SK-N-SH (cell line): ENCODE results near the gene ZNF438. TPM values are rescaled to one million over a fixed set of nuclear protein-coding genes. Genes with fewer than 3 reads are reported as not detected.
"Not testable (repeated sequence)": the region's sequence is repeated elsewhere in the genome, so short reads cannot be mapped to it uniquely, and the experiment has no call there.

Source experiments
- CTCF ChIA-PET: fragments of 300-600, 350-600 bp; formaldehyde crosslinking; extraction: SDS; loops from one replicate; lab custom pipeline; 2021; lab: Yijun Ruan, JAX
- POLR2A ChIA-PET: fragments of 350-600 bp; sonication (Branson Sonifier 250); formaldehyde crosslinking; extraction: SDS; loops from one replicate; lab custom pipeline; 2020; ENCODE audit warnings: antibody characterized with exemption, inconsistent platforms; lab: Yijun Ruan, JAX
- DNase-seq: peaks from one replicate; pipeline ENCODE4 v3.0.0; 2012
- H2AFZ ChIP-seq: fragments of 200-600 bp; sonication (generic); 2 replicates; pipeline ENCODE4 v1.8.1; 2016; ENCODE audit warnings: antibody characterized with exemption, mild to moderate bottlenecking, low read depth
- H3F3A ChIP-seq: fragments of 200-600 bp; sonication (generic); replicated peaks from 2 replicates; pipeline ENCODE3; 2016; ENCODE audit warnings: antibody characterized with exemption, mild to moderate bottlenecking; ENCODE audit not compliant: insufficient read depth
- H3K27ac ChIP-seq, 2 experiments: fragments of 200-500 bp in 1 of 2; fragments of 200-600 bp in 1 of 2; sonication (Bioruptor generic) in 1 of 2; sonication (generic), shearing (Covaris generic) in 1 of 2; 2 replicates each; pipeline versions ENCODE4 v1.5.1 to v1.6.1; 2014 to 2016; ENCODE audit warnings: low read depth in 2 of 2, inconsistent platforms in 1 of 2, low read length in 1 of 2, mild to moderate bottlenecking in 1 of 2, mixed read lengths in 1 of 2
- H3K27me3 ChIP-seq: fragments of 200-600 bp; sonication (generic), shearing (Covaris generic); 2 replicates; pipeline ENCODE4 v1.6.1; 2016; ENCODE audit warnings: mixed run types; ENCODE audit not compliant: insufficient read depth
- H3K36me3 ChIP-seq, 2 experiments: fragments of 200-500 bp in 1 of 2; fragments of 200-600 bp in 1 of 2; sonication (Bioruptor generic) in 1 of 2; sonication (generic) in 1 of 2; replicated peaks in 1 of 2; 2 replicates each; pipeline versions ENCODE3 to v1.5.1; 2014 to 2016; ENCODE audit warnings: low read length in 1 of 2, mild to moderate bottlenecking in 1 of 2; ENCODE audit not compliant: insufficient read depth in 2 of 2, control insufficient read depth in 1 of 2
- H3K4me1 ChIP-seq, 2 experiments: fragments of 200-500 bp in 1 of 2; fragments of 200-600 bp in 1 of 2; sonication (Bioruptor generic) in 1 of 2; sonication (generic), shearing (Covaris generic) in 1 of 2; 2 replicates each; pipeline versions ENCODE4 v1.5.1 to v1.6.1; 2014 to 2016; ENCODE audit warnings: low read depth in 1 of 2, low read length in 1 of 2, mixed run types in 1 of 2; ENCODE audit not compliant: insufficient read depth in 2 of 2, control insufficient read depth in 1 of 2
- H3K4me2 ChIP-seq: fragments of 200-600 bp; sonication (generic), shearing (Covaris generic); 2 replicates; pipeline ENCODE4 v1.6.1; 2017; ENCODE audit warnings: mixed run types
- H3K4me3 ChIP-seq, 2 experiments: fragments of 200-500 bp in 1 of 2; fragments of 200-600 bp in 1 of 2; sonication (Bioruptor generic) in 1 of 2; sonication (generic), shearing (Covaris generic) in 1 of 2; 2 replicates each; pipeline versions ENCODE4 v1.5.1 to v1.8.1; 2014 to 2016; ENCODE audit warnings: low read depth in 2 of 2, inconsistent platforms in 1 of 2, low read length in 1 of 2, mild to moderate bottlenecking in 1 of 2, mixed read lengths in 1 of 2, moderate library complexity in 1 of 2
- H3K79me2 ChIP-seq: fragments of 200-600 bp; sonication (generic); 2 replicates; pipeline ENCODE4 v1.8.1; 2017; ENCODE audit warnings: mild to moderate bottlenecking; ENCODE audit not compliant: insufficient read depth
- H3K9ac ChIP-seq: fragments of 200-600 bp; sonication (generic); 2 replicates; pipeline ENCODE4 v1.6.1; 2017; ENCODE audit warnings: mixed run types
- H3K9me2 ChIP-seq: fragments of 200-600 bp; sonication (generic); 2 replicates; pipeline ENCODE4 v1.6.1; 2017; ENCODE audit warnings: mixed run types
- H3K9me3 ChIP-seq: fragments of 200-600 bp; sonication (generic); 2 replicates; pipeline ENCODE4 v1.6.1; 2017; ENCODE audit warnings: mixed run types, mild to moderate bottlenecking, moderate library complexity
- H4K20me1 ChIP-seq: fragments of 200-600 bp; sonication (generic); 2 replicates; pipeline ENCODE4 v1.6.1; 2017; ENCODE audit warnings: mild to moderate bottlenecking, mixed run types; ENCODE audit not compliant: insufficient read depth
- CHD2 ChIP-seq: fragments of 150-350 bp; IDR thresholded peaks from 2 replicates; pipeline ENCODE4 v1.6.1; 2018; ENCODE audit warnings: low read length; ENCODE audit not compliant: partially characterized antibody
- ELF1 ChIP-seq: IDR thresholded peaks from 2 replicates; pipeline ENCODE4 v1.4.0; 2012
- EZH2phosphoT487 ChIP-seq: fragments of 200-600 bp; sonication (generic); IDR thresholded peaks from 2 replicates; pipeline ENCODE4 v1.6.1; 2017; ENCODE audit warnings: low read depth, mixed run types, mild to moderate bottlenecking, antibody characterized with exemption, moderate library complexity, borderline replicate concordance
- FOSL2 ChIP-seq: IDR thresholded peaks from 2 replicates; pipeline ENCODE4 v1.4.0; 2012; ENCODE audit warnings: low read depth, mild to moderate bottlenecking, moderate library complexity, borderline replicate concordance
- GABPA ChIP-seq: IDR thresholded peaks from 2 replicates; pipeline ENCODE4 v1.4.0; 2012; ENCODE audit warnings: low read depth, mild to moderate bottlenecking
- GATA2 ChIP-seq: sonication (generic); formaldehyde crosslinking; IDR thresholded peaks from 2 replicates; pipeline ENCODE4 v1.5.0; 2020; ENCODE audit warnings: mild to moderate bottlenecking, missing genetic modification reagents
- JUND ChIP-seq: IDR thresholded peaks from 2 replicates; pipeline ENCODE4 v1.4.0; 2012
- MEF2A ChIP-seq: IDR thresholded peaks from 2 replicates; pipeline ENCODE4 v1.4.0; 2012; ENCODE audit warnings: low read depth, borderline replicate concordance
- NRF1 ChIP-seq: IDR thresholded peaks from 2 replicates; pipeline ENCODE4 v1.6.1; 2012; ENCODE audit warnings: low read depth, mild to moderate bottlenecking, low read length
- WGBS: methylation state at CpG from one replicate; pipeline ENCODE4 v1.1.6; 2017; ENCODE audit warnings: low lambda C conversion rate; 5-methylcytosine and 5-hydroxymethylcytosine counted together
- polyA plus RNA-seq, 3 experiments: library from polyadenylated mRNA; depleted of rRNA; stranded (reverse); fragments of >200 nt; gene quantifications; 2 replicates each; pipeline ENCODE4 v1.2.3, GENCODE V29; 2012
- TF ChIP-seq, protein P1 (sequence below): IDR thresholded peaks from 2 replicates; pipeline ENCODE4 v1.4.0; 2012; ENCODE audit warnings: low read depth
- TF ChIP-seq, protein P2 (sequence below): IDR thresholded peaks from 2 replicates; pipeline ENCODE4; 2012
- TF ChIP-seq, protein P3 (sequence below): IDR thresholded peaks from 2 replicates; pipeline ENCODE4 v1.6.1; 2012; ENCODE audit warnings: mild to moderate bottlenecking, low read depth, low read length, moderate library complexity

The ZNF438 gene
- polyA plus RNA-seq, 1 of the 3 experiments (the other 2 are of a cell fraction), result 2.1 TPM

DNA sequence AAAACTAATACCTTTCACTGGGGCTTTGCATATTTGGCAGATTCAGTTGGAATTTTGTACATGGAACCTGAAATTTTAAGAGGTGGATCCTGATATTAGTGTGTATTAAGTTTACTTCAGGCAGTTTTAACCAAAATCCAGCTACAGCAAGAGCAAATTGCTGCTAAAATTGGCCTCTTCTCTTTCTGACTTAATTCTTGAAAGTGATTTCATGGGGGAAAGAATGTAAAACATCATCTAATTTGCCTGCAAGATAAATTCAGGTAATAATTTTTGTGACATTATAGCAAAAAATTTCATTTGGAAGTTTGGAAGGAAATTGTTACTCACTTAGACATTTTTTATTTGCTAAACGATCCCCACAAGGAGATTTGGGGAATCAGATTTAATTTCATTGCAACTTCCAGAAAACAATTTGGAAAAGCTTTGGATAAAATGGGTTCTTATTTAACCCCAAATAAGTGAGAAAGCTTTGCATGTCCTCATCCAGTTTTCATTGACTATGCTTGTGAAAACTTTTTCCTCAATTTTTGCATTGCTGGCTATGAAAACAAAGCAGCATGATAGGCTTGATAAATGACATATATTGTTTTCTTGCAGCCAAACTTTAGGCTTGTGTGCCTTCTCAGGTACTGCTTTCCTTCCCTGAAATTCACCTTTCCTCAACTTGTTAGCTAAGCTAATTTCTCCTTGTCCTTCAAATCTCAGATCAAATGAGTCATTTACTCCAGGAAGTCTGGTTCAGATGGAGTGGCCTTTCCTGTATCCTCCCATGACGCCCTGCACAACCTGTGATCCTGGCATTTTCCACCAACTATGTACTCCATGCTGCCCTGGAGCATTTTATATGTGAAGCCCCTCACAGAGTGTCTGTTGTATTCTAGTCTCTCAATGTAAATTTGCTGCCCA is 27.4 kb upstream of the ZNF438 start:
- CTCF ChIA-PET, result no interaction called here

DNA sequence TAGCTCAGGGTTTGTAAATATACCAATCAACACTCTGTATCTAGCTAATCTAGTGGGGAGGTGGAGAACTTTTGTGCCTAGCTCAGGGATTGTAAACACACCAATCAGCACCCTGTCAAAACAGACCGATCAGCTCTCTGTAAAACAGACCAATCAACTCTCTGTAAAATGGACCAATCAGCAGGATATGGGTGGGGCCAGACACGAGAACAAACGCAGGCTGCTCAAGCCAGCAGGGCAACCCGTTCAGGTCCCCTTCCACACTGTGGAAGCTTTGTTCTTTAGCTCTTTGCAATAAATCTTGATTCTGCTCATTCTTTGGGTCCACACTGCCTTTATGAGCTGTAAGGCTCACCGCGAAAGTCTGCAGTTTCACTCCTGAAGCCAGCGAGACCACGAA is 25.0 kb upstream of the ZNF438 start:
- POLR2A ChIA-PET, H4K20me1 ChIP-seq, H3K4me2 ChIP-seq, H3K9ac ChIP-seq, H3K27me3 ChIP-seq, H2AFZ ChIP-seq, CTCF ChIA-PET, H3F3A ChIP-seq, H3K36me3 ChIP-seq, H3K4me1 ChIP-seq, H3K27ac ChIP-seq, H3K4me3 ChIP-seq, H3K9me2 ChIP-seq, H3K79me2 ChIP-seq, H3K9me3 ChIP-seq, DNase-seq: not testable (repeated sequence)
- WGBS, result 87% methylated on average over 8 of the region's 8 CpGs

More for the DNA sequence above, 27.4 kb upstream of the ZNF438 start:
- Histone ChIP-seq H3F3A (no peaks in the 10 kb centered on the region), H3K4me1 (peaks cover 3 to 4% of the 10 kb centered on the region in 2 experiments; a peak in 2 of 4 replicates), H3K36me3 (no peaks in the 10 kb centered on the region), H4K20me1 (no peaks in the 10 kb centered on the region), H3K9me2 (no peaks in the 10 kb centered on the region), H3K27me3 (no peaks in the 10 kb centered on the region), H3K27ac (peak overlapping the region in 1 of 2 experiments; percentile 33; a peak in 2 of 4 replicates), H3K79me2 (no peaks in the 10 kb centered on the region), H3K4me3 (no peak overlapping the region), H2AFZ (peak overlapping the region; percentile 80; the same call in 1 of the 2 replicates), H3K9me3 (no peaks in the 10 kb centered on the region), H3K4me2 (no peak overlapping the region), H3K9ac (no peak overlapping the region)
- TF ChIP-seq ELF1 (no peak), CHD2 (no peak)
- TF ChIP-seq, protein P1, sequence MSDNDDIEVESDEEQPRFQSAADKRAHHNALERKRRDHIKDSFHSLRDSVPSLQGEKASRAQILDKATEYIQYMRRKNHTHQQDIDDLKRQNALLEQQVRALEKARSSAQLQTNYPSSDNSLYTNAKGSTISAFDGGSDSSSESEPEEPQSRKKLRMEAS, result no peak
- TF ChIP-seq, protein P2, sequence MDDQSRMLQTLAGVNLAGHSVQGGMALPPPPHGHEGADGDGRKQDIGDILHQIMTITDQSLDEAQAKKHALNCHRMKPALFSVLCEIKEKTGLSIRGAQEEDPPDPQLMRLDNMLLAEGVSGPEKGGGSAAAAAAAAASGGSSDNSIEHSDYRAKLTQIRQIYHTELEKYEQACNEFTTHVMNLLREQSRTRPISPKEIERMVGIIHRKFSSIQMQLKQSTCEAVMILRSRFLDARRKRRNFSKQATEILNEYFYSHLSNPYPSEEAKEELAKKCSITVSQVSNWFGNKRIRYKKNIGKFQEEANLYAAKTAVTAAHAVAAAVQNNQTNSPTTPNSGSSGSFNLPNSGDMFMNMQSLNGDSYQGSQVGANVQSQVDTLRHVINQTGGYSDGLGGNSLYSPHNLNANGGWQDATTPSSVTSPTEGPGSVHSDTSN, result 0 out of 2 replicates have a peak, but pooled peaks have one; percentile 11
- WGBS, result 26% methylated on average over 2 of the region's 2 CpGs
- DNase-seq, result no peak
- POLR2A ChIA-PET, result no interaction called here

DNA sequence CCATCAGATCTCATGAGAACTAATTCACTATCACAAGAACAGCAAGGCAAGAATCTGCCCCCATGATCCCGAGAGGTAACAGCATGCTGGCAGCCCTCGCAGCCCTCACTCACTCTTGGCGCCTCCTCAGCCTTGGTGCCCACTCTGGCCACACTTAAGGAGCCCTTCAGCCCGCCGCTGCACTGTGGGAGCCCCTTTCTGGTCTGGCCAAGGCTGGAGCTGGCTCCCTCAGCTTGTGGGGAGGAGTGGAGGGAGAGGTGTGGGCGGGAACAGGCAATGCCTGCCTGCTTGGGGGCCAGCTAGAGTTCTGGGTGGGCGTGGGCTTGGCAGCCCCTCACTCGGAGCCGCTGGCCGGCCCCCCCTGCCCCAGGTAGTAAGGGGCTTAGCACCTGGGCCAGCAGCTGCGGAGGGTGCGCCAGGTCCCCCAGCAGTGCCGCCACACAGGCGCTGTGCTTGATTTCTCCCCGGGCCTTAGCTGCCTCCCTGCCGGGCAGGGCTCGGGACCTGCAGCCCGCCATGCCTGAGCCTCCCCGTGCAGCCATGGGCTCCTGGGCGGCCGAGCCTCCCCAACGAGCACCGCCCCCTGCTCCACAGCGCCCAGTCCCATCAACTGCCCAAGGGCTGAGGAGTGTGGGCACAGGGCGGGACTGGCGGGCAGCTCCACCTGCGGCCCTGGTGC is 24.0 kb upstream of the ZNF438 start:
- H3K4me1 ChIP-seq, result no peaks in the 10 kb centered on the region; a peak in 1 of 4 replicates
- H4K20me1 ChIP-seq, result no peaks in the 10 kb centered on the region
- no peak for DNase-seq
- no peak overlapping the region for H3K9ac ChIP-seq
- no peak overlapping the region for H3K4me3 ChIP-seq
- H3K27me3 ChIP-seq, result no peaks in the 10 kb centered on the region
- no peak overlapping the region for H3K4me2 ChIP-seq
- CTCF ChIA-PET, result interaction anchor here (1.1 kb wide), 1 partner anchor 12 kb away, joined by 3 read pairs; no protein-coding TSS in a partner anchor
- no peak overlapping the region for H3K27ac ChIP-seq
- no peak overlapping the region for H2AFZ ChIP-seq
- peaks cover 7% of the 10 kb centered on the region for H3F3A ChIP-seq
- no peaks in the 10 kb centered on the region for H3K9me2 ChIP-seq
- no peaks in the 10 kb centered on the region; the same call in 1 of the 2 replicates for H3K9me3 ChIP-seq
- H3K79me2 ChIP-seq, result no peaks in the 10 kb centered on the region
- 82% methylated on average over 12 of the region's 27 CpGs for WGBS
- POLR2A ChIA-PET, result no interaction called here
- H3K36me3 ChIP-seq, result peaks cover 0 to 2% of the 10 kb centered on the region in 2 experiments
- TF ChIP-seq EZH2phosphoT487 (no peak), MEF2A (no peak), JUND (no peak), FOSL2 (no peak), GABPA (no peak), NRF1 (no peak), GATA2 (no peak)
- TF ChIP-seq, protein P2, result no peak
- TF ChIP-seq, protein P1, result no peak
- TF ChIP-seq, protein P3, sequence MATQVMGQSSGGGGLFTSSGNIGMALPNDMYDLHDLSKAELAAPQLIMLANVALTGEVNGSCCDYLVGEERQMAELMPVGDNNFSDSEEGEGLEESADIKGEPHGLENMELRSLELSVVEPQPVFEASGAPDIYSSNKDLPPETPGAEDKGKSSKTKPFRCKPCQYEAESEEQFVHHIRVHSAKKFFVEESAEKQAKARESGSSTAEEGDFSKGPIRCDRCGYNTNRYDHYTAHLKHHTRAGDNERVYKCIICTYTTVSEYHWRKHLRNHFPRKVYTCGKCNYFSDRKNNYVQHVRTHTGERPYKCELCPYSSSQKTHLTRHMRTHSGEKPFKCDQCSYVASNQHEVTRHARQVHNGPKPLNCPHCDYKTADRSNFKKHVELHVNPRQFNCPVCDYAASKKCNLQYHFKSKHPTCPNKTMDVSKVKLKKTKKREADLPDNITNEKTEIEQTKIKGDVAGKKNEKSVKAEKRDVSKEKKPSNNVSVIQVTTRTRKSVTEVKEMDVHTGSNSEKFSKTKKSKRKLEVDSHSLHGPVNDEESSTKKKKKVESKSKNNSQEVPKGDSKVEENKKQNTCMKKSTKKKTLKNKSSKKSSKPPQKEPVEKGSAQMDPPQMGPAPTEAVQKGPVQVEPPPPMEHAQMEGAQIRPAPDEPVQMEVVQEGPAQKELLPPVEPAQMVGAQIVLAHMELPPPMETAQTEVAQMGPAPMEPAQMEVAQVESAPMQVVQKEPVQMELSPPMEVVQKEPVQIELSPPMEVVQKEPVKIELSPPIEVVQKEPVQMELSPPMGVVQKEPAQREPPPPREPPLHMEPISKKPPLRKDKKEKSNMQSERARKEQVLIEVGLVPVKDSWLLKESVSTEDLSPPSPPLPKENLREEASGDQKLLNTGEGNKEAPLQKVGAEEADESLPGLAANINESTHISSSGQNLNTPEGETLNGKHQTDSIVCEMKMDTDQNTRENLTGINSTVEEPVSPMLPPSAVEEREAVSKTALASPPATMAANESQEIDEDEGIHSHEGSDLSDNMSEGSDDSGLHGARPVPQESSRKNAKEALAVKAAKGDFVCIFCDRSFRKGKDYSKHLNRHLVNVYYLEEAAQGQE, result no peak
